ENCODE measurements around the gene PALM.
A peak's percentile ranks its signal among the peaks of the same experiment; 100 is the strongest.

The PALM gene

DNA sequence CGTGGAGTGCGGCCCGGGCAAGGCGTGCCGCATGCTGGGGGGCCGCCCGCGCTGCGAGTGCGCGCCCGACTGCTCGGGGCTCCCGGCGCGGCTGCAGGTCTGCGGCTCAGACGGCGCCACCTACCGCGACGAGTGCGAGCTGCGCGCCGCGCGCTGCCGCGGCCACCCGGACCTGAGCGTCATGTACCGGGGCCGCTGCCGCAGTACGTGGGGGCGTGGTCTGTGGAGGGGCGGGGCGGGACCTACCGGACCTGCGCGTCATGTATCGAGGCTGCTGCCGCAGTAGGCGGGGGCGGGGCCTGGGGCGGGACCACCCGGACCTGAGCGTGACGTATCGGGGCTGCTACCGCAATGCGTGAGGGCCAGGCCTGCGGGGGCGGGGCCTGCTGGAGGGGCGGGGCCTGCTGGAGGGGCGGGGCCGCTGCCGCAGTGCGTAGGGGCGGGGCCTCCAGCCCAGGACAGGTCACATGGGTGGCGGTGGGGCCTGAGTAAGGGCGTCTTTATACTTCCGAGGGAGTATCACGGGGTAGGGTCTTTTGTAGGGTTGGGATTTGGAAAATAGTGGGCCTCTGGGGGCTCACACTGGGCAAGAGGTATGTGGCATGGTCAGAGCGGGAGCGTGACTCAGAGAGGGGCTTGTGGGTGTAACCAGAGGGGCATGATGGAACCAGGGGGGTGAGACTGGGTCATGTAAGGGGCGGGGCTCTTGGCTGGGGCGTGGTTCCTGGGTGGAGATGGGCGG, 28.3 kb upstream of the PALM start:
- Histone ChIP-seq H3K9ac (ENCODE audit: low read length) (peak overlapping the region; percentile 84), H3K27me3 (ENCODE audit: control insufficient read depth, insufficient read depth, low read length) (peaks cover 20% of the 10 kb centered on the region), H3K27ac (ENCODE audit: low read depth, low read length) (0 out of 2 replicates have a peak overlapping the region, but pooled peaks have one; percentile 69), H3K36me3 (ENCODE audit: control insufficient read depth, insufficient read depth, low read length) (no peaks in the 10 kb centered on the region), H3K4me1 (ENCODE audit: control insufficient read depth, insufficient read depth, low read length) (peaks cover 19% of the 10 kb centered on the region), H3K4me3 (ENCODE audit: low read depth, low read length) (peak overlapping the region; percentile 78), H3K9me3 (ENCODE audit: control insufficient read depth, insufficient read depth, low read depth, low read length) (no peaks in the 10 kb centered on the region)

DNA sequence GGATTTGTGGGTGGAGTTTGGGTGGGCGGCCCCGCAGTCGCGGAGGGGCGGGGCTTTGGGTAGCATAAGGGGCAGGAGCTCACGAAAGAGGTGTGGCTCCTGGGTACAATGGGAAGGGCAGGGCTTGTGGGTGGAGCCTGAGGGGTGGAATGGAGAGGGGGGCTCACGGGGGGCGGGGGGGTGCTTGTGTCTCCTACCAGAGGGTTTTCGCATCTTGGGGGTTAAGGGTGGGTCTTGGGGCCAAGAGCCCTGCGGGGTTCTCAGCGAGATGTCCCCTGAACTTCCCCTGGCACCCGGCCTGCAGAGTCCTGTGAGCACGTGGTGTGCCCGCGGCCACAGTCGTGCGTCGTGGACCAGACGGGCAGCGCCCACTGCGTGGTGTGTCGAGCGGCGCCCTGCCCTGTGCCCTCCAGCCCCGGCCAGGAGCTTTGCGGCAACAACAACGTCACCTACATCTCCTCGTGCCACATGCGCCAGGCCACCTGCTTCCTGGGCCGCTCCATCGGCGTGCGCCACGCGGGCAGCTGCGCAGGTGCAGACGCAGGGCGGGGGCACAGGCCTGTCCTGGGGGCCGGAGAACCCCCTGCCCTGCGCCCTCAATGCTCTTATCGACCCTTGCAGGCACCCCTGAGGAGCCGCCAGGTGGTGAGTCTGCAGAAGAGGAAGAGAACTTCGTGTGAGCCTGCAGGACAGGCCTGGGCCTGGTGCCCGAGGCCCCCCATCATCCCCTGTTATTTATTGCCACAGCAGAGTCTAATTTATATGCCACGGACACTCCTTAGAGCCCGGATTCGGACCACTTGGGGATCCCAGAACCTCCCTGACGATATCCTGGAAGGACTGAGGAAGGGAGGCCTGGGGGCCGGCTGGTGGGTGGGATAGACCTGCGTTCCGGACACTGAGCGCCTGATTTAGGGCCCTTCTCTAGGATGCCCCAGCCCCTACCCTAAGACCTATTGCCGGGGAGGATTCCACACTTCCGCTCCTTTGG, 27.4 kb upstream of the PALM start:
- Histone ChIP-seq H3K36me3 (ENCODE audit: control insufficient read depth, insufficient read depth, low read length) (no peaks in the 10 kb centered on the region), H3K27me3 (ENCODE audit: control insufficient read depth, insufficient read depth, low read length) (peaks cover 14% of the 10 kb centered on the region), H3K4me3 (ENCODE audit: low read depth, low read length) (peak overlapping the region; percentile 72), H3K4me1 (ENCODE audit: control insufficient read depth, insufficient read depth, low read length) (peaks cover 19% of the 10 kb centered on the region), H3K27ac (ENCODE audit: low read depth, low read length) (no peak overlapping the region), H3K9ac (ENCODE audit: low read length) (no peak overlapping the region), H3K9me3 (ENCODE audit: control insufficient read depth, insufficient read depth, low read depth, low read length) (no peaks in the 10 kb centered on the region)

DNA sequence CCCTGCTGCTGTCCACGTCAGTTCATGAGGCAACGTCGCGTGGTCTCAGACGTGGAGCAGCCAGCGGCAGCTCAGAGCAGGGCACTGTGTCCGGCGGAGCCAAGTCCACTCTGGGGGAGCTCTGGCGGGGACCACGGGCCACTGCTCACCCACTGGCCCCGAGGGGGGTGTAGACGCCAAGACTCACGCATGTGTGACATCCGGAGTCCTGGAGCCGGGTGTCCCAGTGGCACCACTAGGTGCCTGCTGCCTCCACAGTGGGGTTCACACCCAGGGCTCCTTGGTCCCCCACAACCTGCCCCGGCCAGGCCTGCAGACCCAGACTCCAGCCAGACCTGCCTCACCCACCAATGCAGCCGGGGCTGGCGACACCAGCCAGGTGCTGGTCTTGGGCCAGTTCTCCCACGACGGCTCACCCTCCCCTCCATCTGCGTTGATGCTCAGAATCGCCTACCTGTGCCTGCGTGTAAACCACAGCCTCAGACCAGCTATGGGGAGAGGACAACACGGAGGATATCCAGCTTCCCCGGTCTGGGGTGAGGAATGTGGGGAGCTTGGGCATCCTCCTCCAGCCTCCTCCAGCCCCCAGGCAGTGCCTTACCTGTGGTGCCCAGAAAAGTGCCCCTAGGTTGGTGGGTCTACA, 25.9 kb upstream of the PALM start:
- Histone ChIP-seq H3K27me3 (ENCODE audit: control insufficient read depth, insufficient read depth, low read length) (peaks cover 5% of the 10 kb centered on the region; the same call in 1 of the 2 replicates), H3K36me3 (ENCODE audit: control insufficient read depth, insufficient read depth, low read length) (no peaks in the 10 kb centered on the region), H3K4me1 (ENCODE audit: control insufficient read depth, insufficient read depth, low read length) (peaks cover 12% of the 10 kb centered on the region)

DNA sequence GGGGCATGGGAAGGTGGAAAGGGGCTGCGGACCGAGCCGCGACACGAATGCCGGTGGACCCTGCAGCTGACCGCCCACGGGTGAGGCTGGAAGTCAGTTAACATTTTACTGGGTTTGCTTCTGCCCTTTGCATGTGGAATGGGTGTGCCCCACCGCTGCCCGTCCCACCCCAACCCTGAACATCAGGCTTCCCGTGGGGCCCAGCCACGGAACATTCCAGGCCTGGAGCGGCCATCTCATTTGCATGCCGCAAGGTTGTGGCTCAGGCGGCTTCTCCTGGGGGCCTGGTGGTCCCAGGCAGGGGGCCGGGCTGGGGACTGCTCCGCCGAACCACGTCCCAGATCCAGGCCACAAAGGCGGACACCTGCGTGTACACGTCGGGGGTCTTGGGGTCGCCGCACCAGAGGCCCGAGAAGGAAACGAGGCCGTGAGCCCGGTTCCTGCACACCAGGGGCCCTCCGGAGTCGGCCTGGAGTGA, 23.2 kb upstream of the PALM start:
- H3K27me3 ChIP-seq (ENCODE audit: control insufficient read depth, insufficient read depth, low read length), result no peaks in the 10 kb centered on the region
- H3K9ac ChIP-seq (ENCODE audit: low read length), result no peak overlapping the region
- H3K36me3 ChIP-seq (ENCODE audit: control insufficient read depth, insufficient read depth, low read length), result no peaks in the 10 kb centered on the region
- no peak overlapping the region for H3K4me3 ChIP-seq (ENCODE audit: low read depth, low read length)
- no peak overlapping the region for H3K27ac ChIP-seq (ENCODE audit: low read depth, low read length)
- H3K4me1 ChIP-seq (ENCODE audit: control insufficient read depth, insufficient read depth, low read length), result 0 out of 2 replicates have a peak, but pooled peaks cover 3% of the 10 kb centered on the region
- no peaks in the 10 kb centered on the region for H3K9me3 ChIP-seq (ENCODE audit: control insufficient read depth, insufficient read depth, low read depth, low read length)

More for the DNA sequence above, 25.9 kb upstream of the PALM start:
- Histone ChIP-seq H3K9ac (ENCODE audit: low read length) (no peak overlapping the region), H3K9me3 (ENCODE audit: control insufficient read depth, insufficient read depth, low read depth, low read length) (no peaks in the 10 kb centered on the region), H3K4me3 (ENCODE audit: low read depth, low read length) (no peak overlapping the region), H3K27ac (ENCODE audit: low read depth, low read length) (no peak overlapping the region)

DNA sequence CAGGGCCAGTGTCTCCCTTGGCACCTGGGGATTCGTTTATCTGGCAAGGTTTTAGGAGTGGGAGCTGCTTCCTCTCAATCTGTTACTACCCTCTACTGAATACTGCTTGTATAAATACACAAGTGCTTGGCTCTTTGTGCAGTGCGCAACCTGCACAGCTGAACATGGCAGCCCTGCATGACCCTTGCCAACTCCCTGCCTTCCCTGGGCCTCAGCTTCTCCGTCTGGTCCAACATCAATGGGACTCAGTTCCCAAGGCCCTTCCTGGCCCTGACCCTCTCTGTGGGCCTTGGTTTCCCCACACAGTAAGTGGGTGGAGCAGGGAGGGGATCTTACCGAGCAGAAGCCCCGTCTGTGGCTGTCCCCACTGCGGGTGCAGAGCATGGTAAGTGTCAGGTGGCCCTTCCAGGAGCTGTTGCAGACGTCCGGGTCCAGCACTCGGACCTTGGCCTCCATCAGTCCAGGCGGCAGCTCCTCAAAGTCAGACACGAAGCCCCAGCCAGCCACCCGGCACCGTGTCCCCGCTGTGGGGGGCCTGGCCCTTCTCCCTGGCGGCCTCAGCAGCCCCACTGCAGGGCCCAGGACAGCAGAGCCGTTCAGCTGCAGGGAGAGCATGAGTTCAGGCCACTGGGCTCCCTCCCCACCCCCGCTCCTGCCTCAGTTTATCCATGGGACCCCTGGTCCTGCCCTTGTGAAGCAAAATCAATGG, 22.0 kb upstream of the PALM start:
- no peak overlapping the region for H3K27ac ChIP-seq (ENCODE audit: low read depth, low read length)
- no peak overlapping the region for H3K9ac ChIP-seq (ENCODE audit: low read length)
- H3K27me3 ChIP-seq (ENCODE audit: control insufficient read depth, insufficient read depth, low read length), result no peaks in the 10 kb centered on the region
- no peaks in the 10 kb centered on the region for H3K9me3 ChIP-seq (ENCODE audit: control insufficient read depth, insufficient read depth, low read depth, low read length)
- H3K4me1 ChIP-seq (ENCODE audit: control insufficient read depth, insufficient read depth, low read length), result no peaks in the 10 kb centered on the region
- H3K4me3 ChIP-seq (ENCODE audit: low read depth, low read length), result no peak overlapping the region
- H3K36me3 ChIP-seq (ENCODE audit: control insufficient read depth, insufficient read depth, low read length), result no peaks in the 10 kb centered on the region

DNA sequence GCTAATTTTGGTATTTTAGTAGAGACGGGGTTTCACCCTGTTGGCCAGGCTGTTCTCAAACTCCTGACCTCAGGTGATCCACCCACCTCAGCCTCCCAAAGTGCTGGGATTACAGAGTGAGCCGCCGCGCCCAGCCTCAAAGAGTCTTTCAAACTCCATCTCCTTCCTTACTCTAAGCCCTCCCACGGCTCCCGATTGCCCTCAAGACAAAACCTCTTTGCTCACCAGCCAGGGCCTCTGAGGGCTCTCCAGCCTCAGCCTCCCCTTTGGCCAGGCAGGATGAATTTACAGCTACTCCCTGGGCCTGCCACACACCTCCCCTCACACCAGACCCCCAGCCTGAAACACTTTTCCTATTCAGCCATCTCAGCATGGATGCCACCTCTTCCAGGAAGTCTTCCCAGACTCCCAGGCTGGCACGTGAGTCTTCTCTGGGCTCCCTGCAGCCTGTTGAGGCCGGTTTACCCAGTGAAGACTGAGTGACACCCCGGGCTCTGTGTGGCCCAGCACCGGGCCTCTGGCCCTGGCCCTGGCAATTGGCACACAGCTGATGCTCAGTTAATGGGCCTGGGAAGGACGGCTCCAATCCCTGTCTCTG, 21.1 kb upstream of the PALM start:
- Histone ChIP-seq H3K4me3 (ENCODE audit: low read depth, low read length) (no peak overlapping the region), H3K27ac (ENCODE audit: low read depth, low read length) (no peak overlapping the region), H3K9ac (ENCODE audit: low read length) (no peak overlapping the region), H3K9me3 (ENCODE audit: control insufficient read depth, insufficient read depth, low read depth, low read length) (no peaks in the 10 kb centered on the region), H3K36me3 (ENCODE audit: control insufficient read depth, insufficient read depth, low read length) (no peaks in the 10 kb centered on the region), H3K4me1 (ENCODE audit: control insufficient read depth, insufficient read depth, low read length) (no peaks in the 10 kb centered on the region), H3K27me3 (ENCODE audit: control insufficient read depth, insufficient read depth, low read length) (no peaks in the 10 kb centered on the region)

DNA sequence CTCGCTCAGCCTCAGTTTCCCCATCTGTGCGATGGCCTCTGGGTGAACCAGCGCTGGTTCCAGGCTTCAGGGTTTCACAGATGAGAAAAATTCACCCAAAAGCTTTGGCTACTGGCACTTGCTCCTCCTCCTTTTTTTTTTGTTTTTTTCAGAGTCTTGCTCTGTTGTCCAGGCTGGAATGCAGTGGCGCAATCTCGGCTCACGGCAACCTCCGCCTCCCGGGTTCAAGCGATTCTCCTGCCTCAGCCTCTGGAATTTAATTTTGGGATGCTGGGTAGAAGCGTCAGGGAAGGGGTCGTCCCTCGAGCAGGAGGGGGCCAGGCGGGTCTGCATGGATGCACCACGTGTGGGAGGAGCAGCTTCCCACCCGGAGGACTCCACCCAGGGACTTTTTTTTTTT, 20.5 kb upstream of the PALM start:
- H3K4me3 ChIP-seq (ENCODE audit: low read depth, low read length), result no peak overlapping the region
- H3K9me3 ChIP-seq (ENCODE audit: control insufficient read depth, insufficient read depth, low read depth, low read length), result no peaks in the 10 kb centered on the region
- no peak overlapping the region for H3K9ac ChIP-seq (ENCODE audit: low read length)
- H3K4me1 ChIP-seq (ENCODE audit: control insufficient read depth, insufficient read depth, low read length), result no peaks in the 10 kb centered on the region
- H3K27ac ChIP-seq (ENCODE audit: low read depth, low read length), result no peak overlapping the region
- no peaks in the 10 kb centered on the region for H3K27me3 ChIP-seq (ENCODE audit: control insufficient read depth, insufficient read depth, low read length)
- H3K36me3 ChIP-seq (ENCODE audit: control insufficient read depth, insufficient read depth, low read length), result no peaks in the 10 kb centered on the region

DNA sequence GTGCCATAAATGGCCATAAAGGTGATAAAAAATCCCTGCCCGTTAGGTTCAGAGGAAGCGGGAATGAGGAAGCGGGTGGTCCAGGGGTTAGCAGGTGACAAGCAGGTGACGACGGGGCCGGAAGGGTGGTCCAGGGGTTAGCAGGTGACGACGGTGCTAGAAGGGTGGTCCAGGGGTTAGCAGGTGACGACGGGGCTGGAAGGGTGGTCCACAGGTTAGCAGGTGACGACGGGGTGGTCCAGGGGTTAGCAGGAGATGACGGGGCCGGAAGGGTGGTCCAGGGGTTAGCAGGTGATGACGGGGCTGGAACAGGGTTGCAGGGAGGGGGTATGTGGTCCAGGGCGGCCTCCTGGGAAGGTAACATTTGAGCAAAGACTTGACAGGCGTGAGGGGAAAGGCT, 19.7 kb upstream of the PALM start:
- Histone ChIP-seq H3K4me1 (ENCODE audit: control insufficient read depth, insufficient read depth, low read length) (no peaks in the 10 kb centered on the region), H3K27me3 (ENCODE audit: control insufficient read depth, insufficient read depth, low read length) (no peaks in the 10 kb centered on the region), H3K36me3 (ENCODE audit: control insufficient read depth, insufficient read depth, low read length) (no peaks in the 10 kb centered on the region), H3K27ac (ENCODE audit: low read depth, low read length) (no peak overlapping the region), H3K9ac (ENCODE audit: low read length) (no peak overlapping the region), H3K4me3 (ENCODE audit: low read depth, low read length) (no peak overlapping the region), H3K9me3 (ENCODE audit: control insufficient read depth, insufficient read depth, low read depth, low read length) (no peaks in the 10 kb centered on the region)

DNA sequence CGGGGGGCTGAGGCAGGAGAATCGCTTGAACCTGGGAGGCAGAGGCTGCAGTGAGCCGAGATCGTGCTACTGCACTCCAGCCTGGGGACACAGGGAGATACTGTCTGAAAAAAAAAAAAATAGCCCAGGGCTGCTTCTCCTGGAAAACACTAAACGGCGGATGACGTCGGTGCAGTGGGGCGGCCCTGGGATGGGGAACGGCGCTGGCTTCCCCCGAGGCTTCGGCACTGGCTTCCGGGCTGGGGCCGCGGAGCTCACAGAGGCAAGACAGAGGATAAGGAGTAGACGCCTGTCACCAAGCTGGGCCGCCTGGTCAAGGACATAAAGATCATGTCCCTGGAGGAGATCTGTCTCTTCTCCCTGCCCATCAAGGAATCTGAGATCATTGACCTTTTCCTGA, 18.5 kb upstream of the PALM start:
- Histone ChIP-seq H3K9me3 (ENCODE audit: control insufficient read depth, insufficient read depth, low read depth, low read length) (no peaks in the 10 kb centered on the region), H3K36me3 (ENCODE audit: control insufficient read depth, insufficient read depth, low read length) (no peaks in the 10 kb centered on the region), H3K9ac (ENCODE audit: low read length) (no peak overlapping the region), H3K27me3 (ENCODE audit: control insufficient read depth, insufficient read depth, low read length) (no peaks in the 10 kb centered on the region), H3K27ac (ENCODE audit: low read depth, low read length) (no peak overlapping the region), H3K4me1 (ENCODE audit: control insufficient read depth, insufficient read depth, low read length) (no peaks in the 10 kb centered on the region), H3K4me3 (ENCODE audit: low read depth, low read length) (no peak overlapping the region)
